H1 (cell line): ENCODE data around the gene EDC3. TPM values are rescaled to one million over a fixed set of nuclear protein-coding genes. Genes with fewer than 3 reads are reported as not detected.

Experiments
- CTCF ChIA-PET: fragments of 300-600 bp; sonication (Branson Sonifier 250); formaldehyde crosslinking; loops from one replicate; lab custom pipeline; 2021; ENCODE audit not compliant: partially characterized antibody; lab: Charles Lee
- POLR2A ChIA-PET: fragments of 300-600 bp; sonication (Branson Sonifier 250); formaldehyde crosslinking; loops from one replicate; lab custom pipeline; 2021; ENCODE audit warnings: inconsistent platforms; ENCODE audit not compliant: partially characterized antibody; lab: Charles Lee
- DNase-seq, 2 experiments: peaks; one replicate each; pipeline versions ENCODE4 v3.0.0 to v3.0.0-alpha.2; 2010 to 2022; ENCODE audit warnings: low spot score in 2 of 2, low read depth in 1 of 2, mixed read lengths in 1 of 2
- FAIRE-seq: peaks from 2 replicates; lab custom pipeline; 2011; peaks lifted over from hg19 to GRCh38; lab: Jason Lieb, UNC
- H2AFZ ChIP-seq: 2 replicates; pipeline ENCODE4 v1.8.1; 2012; ENCODE audit warnings: low read length, inconsistent platforms
- H2AK5ac ChIP-seq: 2 replicates; pipeline ENCODE4 v1.6.1; 2013; ENCODE audit warnings: low read depth, low read length
- H2BK120ac ChIP-seq: replicated peaks from 2 replicates; pipeline ENCODE3; 2013; ENCODE audit warnings: low read depth, low read length, inconsistent platforms
- H2BK12ac ChIP-seq: 2 replicates; pipeline ENCODE4 v1.6.1; 2013; ENCODE audit warnings: low read depth, low read length
- H2BK15ac ChIP-seq: 2 replicates; pipeline ENCODE4 v1.6.1; 2013; ENCODE audit warnings: low read length
- H2BK20ac ChIP-seq: 2 replicates; pipeline ENCODE4 v1.6.1; 2013; ENCODE audit warnings: low read length
- H2BK5ac ChIP-seq: 2 replicates; pipeline ENCODE4 v1.6.1; 2013; ENCODE audit warnings: low read depth, low read length
- H3K14ac ChIP-seq: 2 replicates; pipeline ENCODE4 v1.6.1; 2013; ENCODE audit warnings: inconsistent platforms; ENCODE audit not compliant: insufficient read length
- H3K18ac ChIP-seq: 2 replicates; pipeline ENCODE4 v1.6.1; 2013; ENCODE audit warnings: low read length; ENCODE audit errors: extremely low read depth
- H3K23ac ChIP-seq: 2 replicates; pipeline ENCODE4 v1.6.1; 2013; ENCODE audit warnings: inconsistent platforms; ENCODE audit not compliant: insufficient read length
- H3K23me2 ChIP-seq: 2 replicates; pipeline ENCODE4 v1.6.1; 2013; ENCODE audit warnings: low read depth, low read length
- H3K27ac ChIP-seq: 2 replicates; pipeline ENCODE4 v1.6.1; 2011; ENCODE audit warnings: low read depth, low read length, inconsistent platforms
- H3K27me3 ChIP-seq, 4 experiments: replicated peaks in 1 of 4; 1 replicate in 1 of 4; 2 replicates in 3 of 4; pipeline versions ENCODE4 v1.6.1 to v1.8.1; 2011 to 2013; ENCODE audit warnings: low read length in 3 of 4, mild to moderate bottlenecking in 3 of 4, inconsistent platforms in 2 of 4, mixed read lengths in 2 of 4, moderate library complexity in 1 of 4; ENCODE audit not compliant: control insufficient read depth in 3 of 4, insufficient read depth in 3 of 4; ENCODE audit errors: extremely low read depth in 1 of 4
- H3K36me3 ChIP-seq, 4 experiments: 2 replicates each; pipeline versions ENCODE4 v1.6.1 to v1.8.1; 2011 to 2013; ENCODE audit warnings: mild to moderate bottlenecking in 4 of 4, low read length in 3 of 4, moderate library complexity in 2 of 4, control low read depth in 1 of 4, inconsistent platforms in 1 of 4; ENCODE audit not compliant: insufficient read depth in 4 of 4, control insufficient read depth in 2 of 4
- H3K4ac ChIP-seq: replicated peaks from 2 replicates; pipeline ENCODE3; 2013; ENCODE audit warnings: low read length, low read depth, mixed read lengths, inconsistent platforms; ENCODE audit not compliant: insufficient read length
- H3K4me1 ChIP-seq, 4 experiments: replicated peaks in 1 of 4; 1 replicate in 1 of 4; 2 replicates in 3 of 4; pipeline versions ENCODE4 v1.6.1 to v1.8.1; 2011 to 2013; ENCODE audit warnings: low read length in 3 of 4, inconsistent platforms in 2 of 4, mixed read lengths in 1 of 4; ENCODE audit not compliant: insufficient read depth in 4 of 4, control insufficient read depth in 3 of 4
- H3K4me2 ChIP-seq, 2 experiments: 2 replicates each; pipeline versions ENCODE4 v1.6.1 to v1.8.1; 2011 to 2013; ENCODE audit warnings: low read depth in 2 of 2, low read length in 2 of 2, control low read depth in 1 of 2, inconsistent platforms in 1 of 2, mild to moderate bottlenecking in 1 of 2; ENCODE audit not compliant: insufficient read depth in 1 of 2
- H3K4me3 ChIP-seq, 4 experiments: fragments of 200-600, 300-600 bp in 1 of 4; sonication (generic), shearing (Covaris generic), sonication (Bioruptor Twin) in 1 of 4; 2 replicates each; pipeline versions ENCODE4 v1.5.1 to v1.8.1; 2011 to 2016; ENCODE audit warnings: low read length in 4 of 4, low read depth in 3 of 4, control low read depth in 2 of 4, inconsistent platforms in 2 of 4, mild to moderate bottlenecking in 2 of 4, mixed read lengths in 1 of 4, moderate library complexity in 1 of 4; ENCODE audit not compliant: insufficient read depth in 2 of 4; ENCODE audit errors: extremely low read depth in 1 of 4
- H3K56ac ChIP-seq: replicated peaks from 2 replicates; pipeline ENCODE3; 2013; ENCODE audit warnings: low read depth, mild to moderate bottlenecking, mixed read lengths, low read length, inconsistent platforms; ENCODE audit not compliant: insufficient read length
- H3K79me1 ChIP-seq: 2 replicates; pipeline ENCODE4 v1.6.1; 2013; ENCODE audit warnings: low read depth, low read length, control low read depth
- H3K79me2 ChIP-seq, 2 experiments: 2 replicates each; pipeline versions ENCODE4 v1.6.1 to v1.8.1; 2012 to 2013; ENCODE audit warnings: low read length in 2 of 2, mild to moderate bottlenecking in 2 of 2, inconsistent platforms in 1 of 2; ENCODE audit not compliant: insufficient read depth in 2 of 2, control insufficient read depth in 1 of 2
- H3K9ac ChIP-seq, 4 experiments: replicated peaks in 1 of 4; 1 replicate in 1 of 4; 2 replicates in 3 of 4; pipeline versions ENCODE4 v1.6.1 to v1.8.1; 2011 to 2013; ENCODE audit warnings: low read depth in 3 of 4, low read length in 3 of 4, control low read depth in 2 of 4, mild to moderate bottlenecking in 2 of 4, moderate library complexity in 2 of 4, inconsistent platforms in 1 of 4; ENCODE audit errors: extremely low read depth in 1 of 4
- H3K9me3 ChIP-seq, 2 experiments: 2 replicates each; pipeline versions ENCODE4 v1.6.1 to v1.8.1; 2012 to 2013; ENCODE audit warnings: mild to moderate bottlenecking in 2 of 2, moderate library complexity in 2 of 2, control low read depth in 1 of 2, inconsistent platforms in 1 of 2, low read depth in 1 of 2, low read length in 1 of 2, mixed read lengths in 1 of 2; ENCODE audit not compliant: insufficient read depth in 2 of 2
- H4K20me1 ChIP-seq, 2 experiments: replicated peaks in 1 of 2; 2 replicates each; pipeline versions ENCODE3 to v1.8.1; 2011 to 2013; ENCODE audit warnings: inconsistent platforms in 2 of 2, low read length in 2 of 2, mild to moderate bottlenecking in 1 of 2; ENCODE audit not compliant: insufficient read depth in 2 of 2, control insufficient read depth in 1 of 2
- H4K5ac ChIP-seq: 2 replicates; pipeline ENCODE4 v1.6.1; 2013; ENCODE audit warnings: low read length, low read depth, mixed read lengths, inconsistent platforms; ENCODE audit not compliant: insufficient read length
- H4K8ac ChIP-seq: 2 replicates; pipeline ENCODE4 v1.8.0; 2013; ENCODE audit warnings: mild to moderate bottlenecking, moderate library complexity, low read length, inconsistent platforms; ENCODE audit not compliant: insufficient read depth; ENCODE audit errors: extremely low read depth
- H4K91ac ChIP-seq: replicated peaks from 2 replicates; pipeline ENCODE3; 2013; ENCODE audit warnings: low read length, mixed read lengths, inconsistent platforms; ENCODE audit not compliant: insufficient read length
- GABPA ChIP-seq: IDR thresholded peaks from 2 replicates; pipeline ENCODE4 v1.6.1; 2011; ENCODE audit warnings: mild to moderate bottlenecking, low read length, moderate library complexity, borderline replicate concordance; ENCODE audit not compliant: insufficient read depth
- RFX5 ChIP-seq: IDR thresholded peaks from 2 replicates; pipeline ENCODE4 v1.6.1; 2011; ENCODE audit warnings: low read depth, low read length, improper control_type of control experiment, borderline replicate concordance
- TAF1 ChIP-seq: IDR thresholded peaks from 2 replicates; pipeline ENCODE4 v1.6.1; 2011; ENCODE audit warnings: mild to moderate bottlenecking, low read depth, low read length
- polyA plus RNA-seq, 7 experiments: library from polyadenylated mRNA; depleted of rRNA in 3 of 7; stranded (reverse) in 5 of 7; unstranded in 2 of 7; fragments of >200 nt in 5 of 7; fragments of 200-250 nt in 2 of 7; gene quantifications; 1 replicate in 5 of 7; 2 replicates in 1 of 7; 4 replicates in 1 of 7; pipeline versions ENCODE4 v1.2.1 to v1.2.3, GENCODE V29; 2011 to 2013; ENCODE audit warnings: missing spikeins in 2 of 7, mixed read lengths in 2 of 7
- total RNA-seq: library from RNA; stranded (reverse); fragmentation: NEBNext Ultra II Directional; extraction: Animal tissue kit (Norgen Biotek cat#: 25700); gene quantifications from 2 replicates; pipeline ENCODE4 v1.2.1, GENCODE V29; 2021
- TF ChIP-seq, protein P1 (sequence below): IDR thresholded peaks from 2 replicates; pipeline ENCODE4 v1.6.1; 2011; ENCODE audit warnings: low read depth, mild to moderate bottlenecking, low read length; ENCODE audit not compliant: insufficient read depth

The EDC3 gene
- total and polyA plus RNA-seq, 2 of the 8 experiments (the other 6 are each of a cell fraction or from before 2014, with no cell fraction given), result 45.0 to 50.8 TPM

DNA sequence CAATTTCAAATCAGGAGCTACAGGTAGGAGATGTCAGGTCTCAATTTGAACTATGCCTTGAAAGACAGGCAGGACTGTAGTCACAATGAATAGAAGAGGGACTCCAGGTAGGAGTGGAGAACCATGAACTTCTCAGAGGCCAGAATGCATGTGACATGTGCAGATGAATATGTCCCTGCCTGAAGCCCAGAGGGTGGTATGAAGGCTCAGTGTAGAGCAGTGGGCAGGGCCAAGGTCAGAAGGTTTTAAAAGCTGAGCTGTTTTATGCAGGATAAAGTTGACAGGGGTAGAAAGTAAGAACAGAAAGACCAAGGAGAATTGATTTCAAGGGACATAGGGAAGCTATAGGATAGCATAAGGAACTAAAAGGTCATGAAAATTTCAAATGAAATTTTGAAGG, 49.3 kb downstream of the EDC3 start:
- Histone ChIP-seq H3K23ac (no peak overlapping the region), H4K5ac (no peak overlapping the region), H3K18ac (no peak overlapping the region), H3K4me1 (peaks cover 0 to 13% (median 11%) of the 10 kb centered on the region in 4 experiments; a peak in 4 of 7 replicates), H2BK20ac (no peak overlapping the region), H3K4ac (no peak overlapping the region), H2BK5ac (no peak overlapping the region), H3K4me3 (no peak overlapping the region), H3K23me2 (no peaks in the 10 kb centered on the region), H2BK15ac (no peak overlapping the region), H3K36me3 (no peaks in the 10 kb centered on the region; a peak in 1 of 8 replicates), H3K4me2 (no peak overlapping the region), H3K9me3 (no peaks in the 10 kb centered on the region), H3K27me3 (no peaks in the 10 kb centered on the region), H4K8ac (no peak overlapping the region), H2AK5ac (no peak overlapping the region), H3K79me2 (0 out of 4 replicates have a peak, but pooled peaks cover 0 to 6% of the 10 kb centered on the region in 2 experiments), H3K79me1 (peaks cover 12% of the 10 kb centered on the region; the same call in 1 of the 2 replicates), H4K91ac (no peak overlapping the region), H2AFZ (no peak overlapping the region), H3K27ac (no peak overlapping the region), H3K14ac (no peak overlapping the region), H2BK12ac (no peak overlapping the region), H3K56ac (no peak overlapping the region), H2BK120ac (no peak overlapping the region), H3K9ac (no peak overlapping the region), H4K20me1 (peaks cover 1 to 6% of the 10 kb centered on the region in 2 experiments)
- DNase-seq (no peak), FAIRE-seq (no peak)
- TF ChIP-seq RFX5 (no peak), GABPA (no peak), TAF1 (no peak)
- TF ChIP-seq, protein P1, sequence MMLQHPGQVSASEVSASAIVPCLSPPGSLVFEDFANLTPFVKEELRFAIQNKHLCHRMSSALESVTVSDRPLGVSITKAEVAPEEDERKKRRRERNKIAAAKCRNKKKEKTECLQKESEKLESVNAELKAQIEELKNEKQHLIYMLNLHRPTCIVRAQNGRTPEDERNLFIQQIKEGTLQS, result no peak
- ChIA-PET POLR2A (interaction anchor here (1.3 kb wide), 1 partner anchor 114 kb away, joined by 4 read pairs; no protein-coding TSS in a partner anchor), CTCF (interaction anchor here (0.7 to 24.1 kb wide), 6 partner anchors 23 to 164 kb away, joined by 3 to 538 read pairs (median 4); partner anchors contain the start of genes CLK3 and CYP1A1)
